HG03558 (cell line): Measurements from ENCODE around the gene NACA.

Source experiments
- ATAC-seq: cut with Tn5 transposase; IDR thresholded peaks from one replicate; pipeline ENCODE4 v1.9.1; 2021; ENCODE audit warnings: moderate number of reproducible peaks; ENCODE audit not compliant: unreplicated experiment; ENCODE audit errors: extremely low read depth

NACA gene

GRCh38 chr12:56694161-56694560 is 30.9 kb downstream of the NACA start:
- no peak for ATAC-seq

GRCh38 chr12:56688846-56689109 is 36.3 kb downstream of the NACA start:
- ATAC-seq: peak; percentile 2

- ATAC-seq: peak; percentile 37
Observed at GRCh38 chr12:56688129-56688845, 36.8 kb downstream of the NACA start, which contains the start of gene PTGES3. TSS of gene PTGES3 (minus strand) at chr12:56688284. CDS start at chr12:56687999, 285 bp downstream.

GRCh38 chr12:56687223-56688128 is 37.6 kb downstream of the NACA start:
- no peak for ATAC-seq

GRCh38 chr12:56684745-56685359 is 40.2 kb downstream of the NACA start:
- ATAC-seq: no peak

- ATAC-seq: no peak
Observed at GRCh38 chr12:56682323-56682722, 42.8 kb downstream of the NACA start.

- ATAC-seq: no peak
Observed at GRCh38 chr12:56679883-56680575, 45.1 kb downstream of the NACA start.

GRCh38 chr12:56678852-56679251 is 46.2 kb downstream of the NACA start:
- ATAC-seq: no peak

- no peak for ATAC-seq
Observed at GRCh38 chr12:56677680-56678079, 47.4 kb downstream of the NACA start.

- ATAC-seq: no peak
Observed at GRCh38 chr12:56676851-56677580, 48.1 kb downstream of the NACA start.

GRCh38 chr12:56671608-56672007 is 53.5 kb downstream of the NACA start:
- ATAC-seq: no peak

- no peak for ATAC-seq
Observed at GRCh38 chr12:56670836-56671235, 54.3 kb downstream of the NACA start.

GRCh38 chr12:56668197-56668457 is 57.0 kb downstream of the NACA start:
- ATAC-seq: no peak
